Mesothelial cell of epicardium (in vitro differentiated cells): ENCODE measurements around the gene GSC2. TPM values are rescaled to one million over a fixed set of nuclear protein-coding genes. Genes with fewer than 3 reads are reported as not detected.

Experiments
- DNase-seq, 2 experiments: peaks; one replicate each; pipeline ENCODE4 v3.0.0; 2021; ENCODE audit warnings: low spot score in 2 of 2; ENCODE audit not compliant: unreplicated experiment in 2 of 2
- H3K27ac Mint-ChIP-seq: 2 replicates; pipeline ENCODE4 v1.8.0; 2021; ENCODE audit warnings: mixed read lengths
- H3K27me3 Mint-ChIP-seq: 2 replicates; pipeline ENCODE4 v1.8.0; 2021; ENCODE audit warnings: low read depth, mixed read lengths
- H3K36me3 Mint-ChIP-seq: 2 replicates; pipeline ENCODE4 v1.8.0; 2021; ENCODE audit warnings: mixed read lengths
- H3K4me1 Mint-ChIP-seq: 2 replicates; pipeline ENCODE4 v1.8.0; 2021; ENCODE audit warnings: mixed read lengths
- H3K4me3 Mint-ChIP-seq: 2 replicates; pipeline ENCODE4 v1.8.0; 2021; ENCODE audit warnings: mild to moderate bottlenecking, moderate library complexity, mixed read lengths
- H3K9me3 Mint-ChIP-seq: 2 replicates; pipeline ENCODE4 v1.8.0; 2021; ENCODE audit warnings: mixed read lengths
- CTCF ChIP-seq: fragments of 200-600 bp; sonication (generic); IDR thresholded peaks from one replicate; pipeline ENCODE4 v1.5.0; 2021; ENCODE audit warnings: antibody characterized with exemption; ENCODE audit not compliant: unreplicated experiment
- total RNA-seq: library from RNA; stranded (reverse); gene quantifications from 3 replicates; pipeline ENCODE4 v1.2.1, GENCODE V29; 2021

The GSC2 gene
- total RNA-seq, 1 donor from 2014 or later: not detected

- H3K4me3 Mint-ChIP-seq: no peak overlapping the region
These were observed 18.4 kb downstream of the GSC2 start for GRCh38 chr22:19131685-19132015.

GRCh38 chr22:19130959-19131684, 19.0 kb downstream of the GSC2 start, which contains the start of gene TSSK2:
TSSK2 (plus strand) TSS chr22:19131308; CDS start chr22:19131400, 92 bp downstream.
- no peaks in the 10 kb centered on the region for H3K9me3 Mint-ChIP-seq
- no peak within 1 kb of the TSS for H3K4me3 Mint-ChIP-seq
- no peak within 1 kb of the TSS for H3K27ac Mint-ChIP-seq
- H3K36me3 Mint-ChIP-seq: peaks cover 29% of the 10 kb centered on the region
- no peaks in the 10 kb centered on the region for H3K27me3 Mint-ChIP-seq
- no peaks in the 10 kb centered on the region for H3K4me1 Mint-ChIP-seq
- TF ChIP-seq CTCF: no peak
- no peak for DNase-seq

More at GRCh38 chr22:19131685-19132015, 18.4 kb downstream of the GSC2 start:
- no peaks in the 10 kb centered on the region for H3K27me3 Mint-ChIP-seq
- no peak for DNase-seq
- no peak for TF ChIP-seq CTCF
- H3K27ac Mint-ChIP-seq: no peak overlapping the region
- peaks cover 34% of the 10 kb centered on the region for H3K36me3 Mint-ChIP-seq
- no peaks in the 10 kb centered on the region for H3K9me3 Mint-ChIP-seq
- no peaks in the 10 kb centered on the region for H3K4me1 Mint-ChIP-seq

GRCh38 chr22:19129871-19130270, 20.2 kb downstream of the GSC2 start:
- Mint-ChIP-seq H3K27me3 (no peaks in the 10 kb centered on the region), H3K36me3 (peaks cover 22% of the 10 kb centered on the region), H3K4me3 (no peak overlapping the region), H3K9me3 (no peaks in the 10 kb centered on the region), H3K27ac (no peak overlapping the region), H3K4me1 (no peaks in the 10 kb centered on the region)
- TF ChIP-seq CTCF: no peak
- no peak for DNase-seq

GRCh38 chr22:19128946-19129727, 21.0 kb downstream of the GSC2 start:
- Mint-ChIP-seq H3K9me3 (no peaks in the 10 kb centered on the region), H3K4me1 (no peaks in the 10 kb centered on the region), H3K4me3 (no peak overlapping the region), H3K27me3 (no peaks in the 10 kb centered on the region), H3K27ac (no peak overlapping the region), H3K36me3 (peaks cover 19% of the 10 kb centered on the region)
- TF ChIP-seq CTCF: no peak
- DNase-seq: no peak

- no peaks in the 10 kb centered on the region for H3K9me3 Mint-ChIP-seq
- H3K36me3 Mint-ChIP-seq: peaks cover 18% of the 10 kb centered on the region
- no peak overlapping the region for H3K27ac Mint-ChIP-seq
- H3K4me1 Mint-ChIP-seq: peaks cover 2% of the 10 kb centered on the region
- TF ChIP-seq CTCF: no peak
- no peak overlapping the region for H3K4me3 Mint-ChIP-seq
- no peak for DNase-seq
- no peaks in the 10 kb centered on the region for H3K27me3 Mint-ChIP-seq
These were observed 22.1 kb downstream of the GSC2 start for GRCh38 chr22:19128009-19128401.
